Astrocyte (in vitro differentiated cells and primary cell): ENCODE results near the gene FXR2.

Source experiments
- CTCF ChIP-seq: IDR thresholded peaks from 2 replicates; pipeline ENCODE4 v1.5.1; 2011; ENCODE audit warnings: low read depth, mild to moderate bottlenecking, inconsistent platforms, low read length, moderate library complexity; ENCODE audit not compliant: insufficient read depth
- EZH2 ChIP-seq: IDR thresholded peaks from 2 replicates; pipeline ENCODE4 v1.6.1; 2012; ENCODE audit warnings: mild to moderate bottlenecking, low read length, inconsistent platforms; ENCODE audit not compliant: insufficient read depth

GRCh38 chr17:7561589-7562207 lies 53.0 kb downstream of the FXR2 start, which contains the start of gene SENP3:
- TF ChIP-seq CTCF (no peak), EZH2 (no peak)
